Pancreas (tissue), 10 donors: ENCODE data around the gene HLF. TPM values are rescaled to one million over a fixed set of nuclear protein-coding genes. Genes with fewer than 3 reads are reported as not detected.

ENCODE experiments used
- ATAC-seq, 4 donors: fragments of 200-7000 bp; cut with Tn5 transposase; one replicate each; pipeline versions ENCODE4 v1.8.0 to v1.9.1; 2020; ENCODE audit warnings: mild to moderate bottlenecking in 4 of 4, moderate library complexity in 4 of 4
- DNase-seq, 6 donors: peaks; one replicate each; pipeline ENCODE4 v3.0.0-alpha.2; 2020
- FAIRE-seq: peaks from 2 replicates; lab custom pipeline; 2012; peaks lifted over from hg19 to GRCh38; lab: Jason Lieb, UNC
- H3K27ac ChIP-seq, 4 donors: fragments of 200-600 bp; sonication (generic); 1 replicate in 3 of 4; 2 replicates in 1 of 4; pipeline versions ENCODE4 v1.5.0 to v1.8.0; 2020
- H3K27me3 ChIP-seq, 4 donors: fragments of 200-600 bp; one replicate each; pipeline ENCODE4 v1.8.0; 2021
- H3K36me3 ChIP-seq, 3 donors: fragments of 200-600 bp; sonication (generic) in 1 of 3; one replicate each; pipeline versions ENCODE4 v1.5.0 to v1.8.0; 2020 to 2021
- H3K4me1 ChIP-seq, 3 donors: fragments of 200-600 bp; one replicate each; pipeline ENCODE4 v1.8.0; 2021
- H3K4me3 ChIP-seq, 4 donors: fragments of 200-600 bp; sonication (generic) in 2 of 4; one replicate each; pipeline versions ENCODE4 v1.5.0 to v1.8.0; 2020 to 2021
- H3K9me3 ChIP-seq, 4 donors: fragments of 200-600 bp; one replicate each; pipeline ENCODE4 v1.8.0; 2021
- CTCF ChIP-seq, 4 donors: fragments of 200-600 bp; sonication (generic) in 3 of 4; IDR thresholded peaks; one replicate each; pipeline versions ENCODE4 v1.5.0 to v1.8.0; 2021; ENCODE audit warnings: antibody characterized with exemption in 4 of 4
- WGBS, 2 donors: extraction: QIAGEN DNeasy Blood & Tissue Kit; methylation state at CpG; one replicate each; pipeline ENCODE4 v1.1.7; 2013; 5-methylcytosine and 5-hydroxymethylcytosine counted together
- intact Hi-C, 3 donors: fragments of 100-400 bp; cut with DNase I; formaldehyde crosslinking; loops; one replicate each; pipeline versions ENCODE4 v1.11.1 to v1.14.2; 2022
- polyA plus RNA-seq, 2 donors: library from polyadenylated mRNA; stranded (reverse); fragments of 200-250 nt; gene quantifications; one replicate each; pipeline ENCODE4 v1.2.3, GENCODE V29; 2013
- total RNA-seq, 6 donors: library from RNA; stranded (reverse); fragmentation: NEBNext Ultra II Directional in 4 of 6; extraction: Animal tissue kit (Norgen Biotek cat#: 25700) in 4 of 6; gene quantifications; one replicate each; pipeline versions ENCODE4 v1.2.1 to v1.2.4, GENCODE V29; 2021 to 2023
- donor health status: healthy with polysubstance abuse.
- donor health status: DM: no; HTN: no; CAD: no; lungs with moderate emphysema.
- donor health status: DM: no; HTN: no; CAD: no.
- donor health status: control.
- donor health status: control.
- donor health status: Bipolar disorder and iron deficiency.
- donor health status: DM: yes; HTN: yes; CAD: no.
- donor health status: DM: no; HTN: no; CAD: no.
- donor health status: DM: no; HTN: no; CAD: no.
- donor health status: DM: yes; HTN: yes; CAD: no.

The HLF gene
- total and polyA plus RNA-seq, 8 donors: 1.2 to 4.6 (median 2.2) TPM

GRCh38 chr17:55292094-55292493, 27.3 kb downstream of the HLF start:
- 80 to 89% methylated on average over 5 of the region's 5 CpGs for WGBS, 2 donors
- DNase-seq (no peak), ATAC-seq (no peak), FAIRE-seq (no peak)
- Histone ChIP-seq H3K36me3 (no peaks in the 10 kb centered on the region), H3K27ac (no peak overlapping the region), H3K27me3 (no peaks in the 10 kb centered on the region), H3K4me3 (no peak overlapping the region), H3K9me3 (no peaks in the 10 kb centered on the region), H3K4me1 (peaks cover 0 to 8% (median 6%) of the 10 kb centered on the region in 3 donors)
- no peak for TF ChIP-seq CTCF (IDR thresholded peaks at IDR 0.05)
- intact Hi-C loops: no loop called here

- Histone ChIP-seq H3K27ac (no peak overlapping the region), H3K9me3 (no peaks in the 10 kb centered on the region), H3K36me3 (no peaks in the 10 kb centered on the region), H3K4me1 (no peaks in the 10 kb centered on the region), H3K27me3 (no peaks in the 10 kb centered on the region), H3K4me3 (no peak overlapping the region)
- ATAC-seq (peak in 1 of 4 donors; percentile 17), FAIRE-seq (no peak), DNase-seq (no peak)
- TF ChIP-seq CTCF (IDR thresholded peaks at IDR 0.05): no peak
- intact Hi-C loops: no loop called here
- 73 to 81% methylated on average over 13 of the region's 13 CpGs for WGBS, 2 donors
Measured at GRCh38 chr17:55294042-55294751, 29.4 kb downstream of the HLF start.

- WGBS, 2 donors: 51% methylated on average over 10 of the region's 10 CpGs
- no peaks in the 10 kb centered on the region for H3K27me3 ChIP-seq
- intact Hi-C loops: no loop called here
- no peaks in the 10 kb centered on the region for H3K36me3 ChIP-seq
- TF ChIP-seq CTCF (IDR thresholded peaks at IDR 0.05): peak; percentile 46 to 78 (median 68)
- no peak overlapping the region for H3K4me3 ChIP-seq
- DNase-seq: peak in 4 of 6 donors; percentile 29 to 73 (median 39)
- H3K9me3 ChIP-seq: no peaks in the 10 kb centered on the region
- H3K27ac ChIP-seq: no peak overlapping the region
- peak; percentile 87 to 99 (median 96) for ATAC-seq
- FAIRE-seq: peak; percentile 65
- no peaks in the 10 kb centered on the region for H3K4me1 ChIP-seq
Measured at GRCh38 chr17:55295411-55296170, 30.8 kb downstream of the HLF start.

- no peak for DNase-seq
- H3K36me3 ChIP-seq: no peaks in the 10 kb centered on the region
- ATAC-seq: no peak
- intact Hi-C loops: no loop called here
- no peak for FAIRE-seq
- H3K9me3 ChIP-seq: no peaks in the 10 kb centered on the region
- WGBS, 2 donors: 39 to 48% methylated on average over 6 of the region's 6 CpGs
- H3K4me3 ChIP-seq: no peak overlapping the region
- H3K27me3 ChIP-seq: no peaks in the 10 kb centered on the region
- peak in 2 of 4 donors; percentile 2 to 4 for TF ChIP-seq CTCF (IDR thresholded peaks at IDR 0.05)
- no peaks in the 10 kb centered on the region for H3K4me1 ChIP-seq
- H3K27ac ChIP-seq: no peak overlapping the region
Measured at GRCh38 chr17:55296171-55296695, 31.5 kb downstream of the HLF start.
